Erythroblast (primary cell): ENCODE results near the gene COMMD8.

Experiments
- GATA1 ChIP-seq: IDR thresholded peaks from 2 replicates; pipeline ENCODE4 v1.6.1; 2011; ENCODE audit warnings: low read depth, mild to moderate bottlenecking, control low read depth, low read length, moderate library complexity
- POLR2A ChIP-seq: IDR thresholded peaks from 2 replicates; pipeline ENCODE4 v1.6.1; 2011; ENCODE audit warnings: mild to moderate bottlenecking, low read length

DNA sequence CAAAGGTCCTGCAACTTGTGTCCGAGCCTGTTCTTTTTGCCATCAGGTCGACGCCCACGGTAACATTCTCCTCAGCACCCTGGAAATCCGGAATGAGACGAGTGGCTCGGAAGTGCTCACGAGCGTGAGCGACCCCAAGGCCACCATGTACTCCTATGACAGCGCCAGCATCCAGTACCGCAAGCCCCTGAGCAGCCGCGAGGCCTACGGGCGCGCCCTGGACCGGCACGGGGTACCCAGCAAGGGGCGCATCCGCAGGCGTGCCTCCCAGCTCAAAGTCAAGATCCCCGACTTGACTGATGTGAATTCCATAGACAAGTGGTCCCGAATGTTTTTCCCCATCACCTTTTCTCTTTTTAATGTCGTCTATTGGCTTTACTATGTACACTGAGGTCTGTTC is 37.9 kb downstream of the COMMD8 start:
- TF ChIP-seq POLR2A = no peak
- TF ChIP-seq GATA1 = no peak
